ENCODE results near the gene CRABP1.
A peak's percentile ranks its signal among the peaks of the same experiment; 100 is the strongest.

CRABP1 gene

DNA sequence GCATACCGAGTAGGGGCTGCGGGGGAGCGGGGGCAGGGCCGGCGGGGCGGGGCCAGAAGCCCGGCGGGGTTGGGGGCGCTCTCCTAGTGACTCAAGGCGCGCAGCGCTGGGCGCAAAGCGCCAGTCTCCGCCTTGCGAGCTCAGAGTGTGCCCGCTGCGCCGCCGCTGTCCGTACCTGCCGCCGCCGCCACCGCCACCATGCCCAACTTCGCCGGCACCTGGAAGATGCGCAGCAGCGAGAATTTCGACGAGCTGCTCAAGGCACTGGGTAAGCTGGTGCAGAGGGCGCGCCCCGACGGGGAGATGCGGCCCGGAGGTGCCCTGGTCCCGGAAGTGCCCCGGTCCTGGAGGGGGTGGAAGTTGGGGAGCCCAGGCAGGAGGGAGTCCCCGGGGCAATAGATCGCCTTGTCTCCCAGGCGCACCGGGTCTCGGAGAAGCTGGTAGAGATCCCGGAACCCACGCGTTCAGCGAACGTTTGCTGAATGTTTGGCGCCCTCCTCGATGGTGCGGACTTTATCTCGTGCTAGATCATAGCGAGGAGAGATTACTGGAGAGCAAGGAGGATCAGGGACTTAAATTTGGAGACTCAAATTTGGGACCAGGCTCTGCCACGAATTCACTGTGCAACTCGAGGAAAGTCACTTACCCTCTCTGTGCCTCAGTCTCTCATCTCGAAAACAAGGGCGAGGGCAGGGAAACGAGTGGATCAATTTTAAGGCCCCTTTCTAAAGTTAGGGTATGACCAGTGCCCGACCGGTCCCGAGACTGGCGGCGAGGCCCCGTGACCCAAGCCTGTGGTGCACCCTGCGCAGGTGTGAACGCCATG is at the start of gene CRABP1:
TSS of gene CRABP1 (plus strand) at position 123 of the 826 bp plus-strand sequence. CDS start at position 199, 76 bp downstream.
- Histone ChIP-seq H3K4me1 (ENCODE audit: control insufficient read depth, insufficient read depth, low read length) (peaks cover 3% of the 10 kb centered on the region), H3K9ac (ENCODE audit: low read length) (no peak within 1 kb of the TSS), H3K36me3 (ENCODE audit: control insufficient read depth, insufficient read depth, low read length, severe bottlenecking) (no peaks in the 10 kb centered on the region), H3K9me3 (ENCODE audit: control insufficient read depth, low read length) (peaks cover 3% of the 10 kb centered on the region), H3K4me3 (ENCODE audit: low read length) (no peak within 1 kb of the TSS), H3K27me3 (replicated peaks; ENCODE audit: control insufficient read depth, insufficient read depth, low read length) (peaks cover 78% of the 10 kb centered on the region)
- peak; percentile 25 for DNase-seq (ENCODE audit: low read depth)

DNA sequence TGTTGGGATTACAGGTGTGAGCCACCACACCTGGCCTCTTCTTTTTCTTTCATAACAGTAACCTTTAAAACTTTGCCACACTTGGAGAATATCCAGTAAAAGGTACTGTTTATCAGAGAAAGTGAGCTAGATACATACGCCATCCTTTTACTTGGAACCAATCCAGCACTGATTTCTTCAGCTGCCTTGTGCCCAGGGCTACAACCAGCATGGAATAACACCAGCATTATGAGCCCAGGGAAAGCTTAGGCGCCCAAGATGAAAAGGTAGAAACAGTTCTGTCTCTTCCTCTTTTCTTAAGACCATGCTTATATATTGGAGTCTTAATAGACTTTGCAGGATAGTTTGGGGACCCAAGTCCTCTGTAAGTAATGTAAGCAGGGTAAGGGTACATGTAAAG is 49.1 kb upstream of the CRABP1 start:
- no peak overlapping the region for H3K9ac ChIP-seq (ENCODE audit: low read length)
- H3K36me3 ChIP-seq (ENCODE audit: control insufficient read depth, insufficient read depth, low read length, severe bottlenecking), result peaks cover 90% of the 10 kb centered on the region
- H3K9me3 ChIP-seq (ENCODE audit: control insufficient read depth, low read length), result no peaks in the 10 kb centered on the region
- H3K4me1 ChIP-seq (ENCODE audit: control insufficient read depth, insufficient read depth, low read length), result no peaks in the 10 kb centered on the region
- no peaks in the 10 kb centered on the region for H3K27me3 ChIP-seq (replicated peaks; ENCODE audit: control insufficient read depth, insufficient read depth, low read length)
- no peak overlapping the region for H3K4me3 ChIP-seq (ENCODE audit: low read length)
- no peak for DNase-seq (ENCODE audit: low read depth)

DNA sequence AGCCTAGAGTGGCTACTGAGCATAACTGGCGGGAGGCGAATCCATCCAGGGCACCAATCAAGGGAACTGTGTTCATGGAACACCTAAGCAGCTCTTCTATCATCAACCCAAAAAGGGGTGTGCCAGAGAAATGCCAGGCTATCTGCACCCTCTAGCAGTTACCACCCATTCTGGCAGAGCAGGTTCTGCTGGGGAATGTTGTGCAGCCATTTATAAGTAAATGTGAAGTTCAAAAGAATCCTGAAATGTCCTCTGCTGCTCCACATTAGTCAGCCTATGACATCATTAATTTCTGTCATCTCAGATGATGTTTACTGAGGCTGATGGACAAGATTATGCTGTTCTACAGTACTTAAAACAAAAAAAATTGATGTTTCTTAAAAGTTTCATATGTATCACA is 48.5 kb upstream of the CRABP1 start:
- no peak for DNase-seq (ENCODE audit: low read depth)
- Histone ChIP-seq H3K4me3 (ENCODE audit: low read length) (no peak overlapping the region), H3K27me3 (replicated peaks; ENCODE audit: control insufficient read depth, insufficient read depth, low read length) (no peaks in the 10 kb centered on the region), H3K9ac (ENCODE audit: low read length) (no peak overlapping the region), H3K36me3 (ENCODE audit: control insufficient read depth, insufficient read depth, low read length, severe bottlenecking) (peaks cover 83% of the 10 kb centered on the region), H3K9me3 (ENCODE audit: control insufficient read depth, low read length) (no peaks in the 10 kb centered on the region), H3K4me1 (ENCODE audit: control insufficient read depth, insufficient read depth, low read length) (no peaks in the 10 kb centered on the region)

DNA sequence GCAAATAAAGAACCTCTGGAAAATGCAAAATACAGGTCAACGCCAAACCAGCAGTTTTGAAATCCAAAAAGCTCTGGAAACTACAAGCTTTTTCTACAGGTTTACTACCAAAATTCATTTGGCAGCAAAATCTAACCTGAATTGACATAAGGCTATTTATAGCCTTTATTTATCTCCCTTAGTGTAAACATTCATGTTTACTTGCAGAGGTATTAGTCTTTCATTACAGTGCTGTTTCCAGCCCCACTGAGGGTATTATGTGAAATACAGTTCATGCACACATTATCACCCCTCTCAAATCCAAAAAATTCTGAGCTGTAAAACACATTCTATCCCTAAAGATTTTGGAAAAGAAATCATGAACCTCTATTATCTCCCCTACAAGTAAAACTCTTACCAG is 47.9 kb upstream of the CRABP1 start:
- Histone ChIP-seq H3K9me3 (ENCODE audit: control insufficient read depth, low read length) (no peaks in the 10 kb centered on the region), H3K4me3 (ENCODE audit: low read length) (no peak overlapping the region), H3K4me1 (ENCODE audit: control insufficient read depth, insufficient read depth, low read length) (no peaks in the 10 kb centered on the region), H3K36me3 (ENCODE audit: control insufficient read depth, insufficient read depth, low read length, severe bottlenecking) (peaks cover 78% of the 10 kb centered on the region), H3K27me3 (replicated peaks; ENCODE audit: control insufficient read depth, insufficient read depth, low read length) (no peaks in the 10 kb centered on the region), H3K9ac (ENCODE audit: low read length) (no peak overlapping the region)
- no peak for DNase-seq (ENCODE audit: low read depth)

DNA sequence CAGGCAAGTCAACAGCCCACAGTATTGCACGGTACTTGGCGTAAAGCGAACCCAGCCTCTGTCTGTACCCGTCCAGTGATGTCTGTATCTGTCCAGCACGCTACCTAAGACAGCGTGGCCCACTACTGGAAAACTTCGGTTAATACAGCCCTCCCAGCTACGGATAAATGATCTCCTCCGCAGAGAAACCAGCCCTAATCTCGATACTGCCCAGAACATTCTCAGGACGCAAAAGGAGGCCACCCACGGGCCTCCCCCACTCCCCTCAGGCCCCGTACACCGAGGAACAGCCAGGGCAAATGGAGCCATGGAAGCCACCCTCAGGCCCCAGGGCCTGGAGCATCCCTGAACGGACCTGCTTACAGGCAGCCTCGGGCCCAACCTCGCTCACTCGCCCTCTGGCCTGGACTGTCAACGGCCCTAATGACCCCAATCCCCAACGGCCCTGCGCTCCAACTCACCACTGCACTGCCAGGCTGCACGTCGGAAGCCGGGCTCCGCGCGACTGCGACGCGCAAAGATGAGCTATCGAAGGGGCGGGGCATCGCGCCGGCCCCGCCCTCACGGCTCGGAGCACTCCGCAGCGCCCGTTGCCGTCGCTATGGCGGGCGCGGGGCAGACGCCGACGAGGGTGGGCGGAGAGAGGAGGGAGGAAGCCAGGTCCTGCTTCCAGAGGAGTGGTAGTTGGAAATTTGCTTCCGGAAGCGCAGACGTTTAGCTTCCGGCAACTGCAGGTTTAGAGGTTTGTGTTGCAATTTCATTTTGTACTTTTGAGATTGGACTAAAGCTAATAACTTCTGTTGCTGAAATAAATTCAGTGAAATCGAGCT is 40.8 kb upstream of the CRABP1 start, which contains the start of gene SKIC8:
TSS of gene SKIC8 (minus strand) at position 509 of the 830 bp plus-strand sequence. CDS start 3,923 bp downstream, outside the sequence.
- Histone ChIP-seq H3K27me3 (replicated peaks; ENCODE audit: control insufficient read depth, insufficient read depth, low read length) (no peaks in the 10 kb centered on the region), H3K9ac (ENCODE audit: low read length) (peak within 1 kb of the TSS; percentile 91), H3K4me1 (ENCODE audit: control insufficient read depth, insufficient read depth, low read length) (peaks cover 54% of the 10 kb centered on the region), H3K4me3 (ENCODE audit: low read length) (peak within 1 kb of the TSS; percentile 90), H3K36me3 (ENCODE audit: control insufficient read depth, insufficient read depth, low read length, severe bottlenecking) (peaks cover 12% of the 10 kb centered on the region), H3K9me3 (ENCODE audit: control insufficient read depth, low read length) (no peaks in the 10 kb centered on the region)
- DNase-seq (ENCODE audit: low read depth), result peak; percentile 97

DNA sequence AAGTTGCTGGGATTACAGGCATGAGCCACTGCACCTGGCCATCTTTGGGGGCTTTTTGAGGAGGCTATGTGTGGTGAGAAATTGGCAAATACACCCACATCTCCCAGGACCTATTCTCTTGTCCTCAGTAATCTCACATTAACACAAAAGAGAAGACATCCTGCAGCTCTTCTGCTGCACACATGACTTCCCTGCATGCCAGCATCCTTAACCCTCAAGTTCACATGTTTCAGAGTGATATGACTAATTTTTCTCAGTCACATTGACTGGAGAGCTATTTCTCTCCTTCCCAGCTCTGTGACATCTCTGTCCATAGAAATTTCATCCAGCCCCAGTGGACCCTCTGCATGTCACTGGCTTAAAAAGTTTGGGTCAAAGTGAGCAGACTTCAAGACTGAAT is 38.8 kb upstream of the CRABP1 start:
- no peaks in the 10 kb centered on the region for H3K9me3 ChIP-seq (ENCODE audit: control insufficient read depth, low read length)
- H3K9ac ChIP-seq (ENCODE audit: low read length), result peak overlapping the region; percentile 66
- H3K4me1 ChIP-seq (ENCODE audit: control insufficient read depth, insufficient read depth, low read length), result peaks cover 74% of the 10 kb centered on the region
- no peaks in the 10 kb centered on the region for H3K36me3 ChIP-seq (ENCODE audit: control insufficient read depth, insufficient read depth, low read length, severe bottlenecking)
- no peak for DNase-seq (ENCODE audit: low read depth)
- H3K4me3 ChIP-seq (ENCODE audit: low read length), result peak overlapping the region; percentile 44
- H3K27me3 ChIP-seq (replicated peaks; ENCODE audit: control insufficient read depth, insufficient read depth, low read length), result no peaks in the 10 kb centered on the region

DNA sequence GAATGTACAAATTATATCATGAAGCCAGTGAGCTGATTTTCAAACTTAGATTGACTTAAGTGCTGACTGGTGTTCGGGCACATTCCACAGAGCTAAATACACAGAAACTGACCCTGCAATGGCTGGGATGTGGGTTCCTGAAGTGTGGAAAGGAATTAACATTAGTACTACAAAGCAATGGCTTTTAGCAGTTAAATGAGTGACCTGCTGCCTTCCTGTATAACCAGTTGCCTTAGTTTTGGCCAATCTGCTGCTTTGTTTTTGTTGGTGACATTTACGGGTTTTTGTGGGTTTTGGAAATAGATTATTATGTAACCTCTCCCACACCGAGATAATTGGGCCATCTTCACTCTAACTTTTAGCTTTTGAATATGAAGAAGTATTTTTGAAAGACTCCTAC is 38.3 kb upstream of the CRABP1 start:
- peak overlapping the region; percentile 44 for H3K4me3 ChIP-seq (ENCODE audit: low read length)
- no peaks in the 10 kb centered on the region for H3K9me3 ChIP-seq (ENCODE audit: control insufficient read depth, low read length)
- DNase-seq (ENCODE audit: low read depth), result no peak
- peak overlapping the region; percentile 66 for H3K9ac ChIP-seq (ENCODE audit: low read length)
- no peaks in the 10 kb centered on the region for H3K27me3 ChIP-seq (replicated peaks; ENCODE audit: control insufficient read depth, insufficient read depth, low read length)
- peaks cover 79% of the 10 kb centered on the region for H3K4me1 ChIP-seq (ENCODE audit: control insufficient read depth, insufficient read depth, low read length)
- H3K36me3 ChIP-seq (ENCODE audit: control insufficient read depth, insufficient read depth, low read length, severe bottlenecking), result no peaks in the 10 kb centered on the region

DNA sequence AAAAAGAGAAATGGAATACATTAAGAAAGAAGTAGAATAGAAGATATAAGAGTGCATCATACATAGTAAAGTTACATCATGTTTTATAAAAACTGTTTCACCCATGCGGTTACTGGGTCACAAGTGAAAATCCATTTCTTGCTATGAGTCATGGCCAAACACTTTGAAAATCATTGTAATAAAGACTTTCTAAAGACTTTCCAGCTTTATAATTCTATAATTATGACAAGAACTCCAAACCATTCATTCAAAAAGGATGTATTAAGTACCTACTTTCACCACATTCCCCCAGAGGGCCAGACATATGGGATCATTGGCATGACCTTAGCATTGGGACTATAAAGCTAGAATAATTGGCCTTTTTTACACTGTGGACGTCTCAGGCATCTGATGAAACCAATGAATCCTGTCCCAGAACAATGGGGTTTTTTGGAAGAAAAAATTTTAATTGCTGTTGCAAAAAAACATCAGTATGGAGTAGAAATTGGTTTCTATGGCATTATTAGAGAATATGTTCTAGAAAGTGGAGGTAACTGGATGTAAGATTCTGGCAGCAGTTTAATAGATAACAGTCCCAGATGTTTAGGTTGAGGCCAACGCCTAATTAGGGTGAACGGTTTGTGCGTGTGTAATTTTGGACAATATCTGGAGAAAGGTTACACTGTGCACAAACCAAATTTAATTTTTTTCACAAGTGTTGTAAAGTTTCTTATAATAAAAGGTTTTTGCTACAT is 37.4 kb upstream of the CRABP1 start:
- DNase-seq (ENCODE audit: low read depth), result peak; percentile 79
- peaks cover 84% of the 10 kb centered on the region for H3K4me1 ChIP-seq (ENCODE audit: control insufficient read depth, insufficient read depth, low read length)
- no peaks in the 10 kb centered on the region for H3K36me3 ChIP-seq (ENCODE audit: control insufficient read depth, insufficient read depth, low read length, severe bottlenecking)
- peak overlapping the region; percentile 51 for H3K4me3 ChIP-seq (ENCODE audit: low read length)
- H3K9ac ChIP-seq (ENCODE audit: low read length), result peak overlapping the region; percentile 66
- no peaks in the 10 kb centered on the region for H3K27me3 ChIP-seq (replicated peaks; ENCODE audit: control insufficient read depth, insufficient read depth, low read length)
- no peaks in the 10 kb centered on the region for H3K9me3 ChIP-seq (ENCODE audit: control insufficient read depth, low read length)

DNA sequence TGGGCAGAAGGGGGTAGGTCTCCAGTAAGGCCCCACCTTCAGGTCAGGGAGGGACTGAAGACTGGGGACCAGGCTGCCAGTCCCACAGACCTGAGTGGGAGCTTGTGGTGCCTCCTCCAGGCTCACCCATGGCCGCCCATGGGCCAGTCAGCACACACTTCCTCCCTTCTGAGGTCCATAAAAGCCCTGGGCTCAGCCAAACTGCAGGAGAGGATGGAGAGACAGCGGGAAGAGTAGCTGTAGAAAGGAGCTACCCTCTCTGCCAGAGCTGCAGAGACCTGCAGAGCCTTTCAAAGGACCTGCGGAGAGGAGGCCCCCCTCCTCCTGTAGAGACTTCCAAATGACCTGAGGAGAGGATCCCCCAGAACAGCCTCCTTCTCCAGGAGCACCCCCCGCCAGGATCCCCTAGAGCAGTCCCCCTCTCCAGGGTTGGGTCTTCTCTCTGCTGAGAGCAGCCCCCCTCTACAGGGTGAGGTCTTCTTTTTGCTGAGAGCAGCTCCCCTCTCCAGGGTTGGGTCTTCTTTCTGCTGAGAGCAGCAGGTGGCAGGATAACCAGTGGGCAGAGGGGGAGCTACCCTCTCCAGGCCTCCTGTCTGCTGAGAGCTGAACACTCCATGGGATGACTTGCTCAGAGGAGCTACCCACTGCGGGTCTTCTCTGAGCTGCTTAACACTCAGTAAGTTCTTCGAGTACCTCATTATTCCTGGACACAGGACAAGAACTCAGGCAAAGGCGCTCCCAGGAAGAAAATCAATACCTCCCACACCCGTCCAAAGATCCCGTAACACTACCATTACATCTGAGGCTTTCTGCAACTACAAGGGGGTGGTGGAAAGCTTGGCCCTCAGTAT is 35.7 kb upstream of the CRABP1 start:
- H3K4me1 ChIP-seq (ENCODE audit: control insufficient read depth, insufficient read depth, low read length), result peaks cover 77% of the 10 kb centered on the region
- peaks cover 3% of the 10 kb centered on the region for H3K27me3 ChIP-seq (replicated peaks; ENCODE audit: control insufficient read depth, insufficient read depth, low read length)
- no peak for DNase-seq (ENCODE audit: low read depth)
- no peak overlapping the region for H3K4me3 ChIP-seq (ENCODE audit: low read length)
- H3K36me3 ChIP-seq (ENCODE audit: control insufficient read depth, insufficient read depth, low read length, severe bottlenecking), result no peaks in the 10 kb centered on the region
- H3K9me3 ChIP-seq (ENCODE audit: control insufficient read depth, low read length), result no peaks in the 10 kb centered on the region
- H3K9ac ChIP-seq (ENCODE audit: low read length), result no peak overlapping the region

DNA sequence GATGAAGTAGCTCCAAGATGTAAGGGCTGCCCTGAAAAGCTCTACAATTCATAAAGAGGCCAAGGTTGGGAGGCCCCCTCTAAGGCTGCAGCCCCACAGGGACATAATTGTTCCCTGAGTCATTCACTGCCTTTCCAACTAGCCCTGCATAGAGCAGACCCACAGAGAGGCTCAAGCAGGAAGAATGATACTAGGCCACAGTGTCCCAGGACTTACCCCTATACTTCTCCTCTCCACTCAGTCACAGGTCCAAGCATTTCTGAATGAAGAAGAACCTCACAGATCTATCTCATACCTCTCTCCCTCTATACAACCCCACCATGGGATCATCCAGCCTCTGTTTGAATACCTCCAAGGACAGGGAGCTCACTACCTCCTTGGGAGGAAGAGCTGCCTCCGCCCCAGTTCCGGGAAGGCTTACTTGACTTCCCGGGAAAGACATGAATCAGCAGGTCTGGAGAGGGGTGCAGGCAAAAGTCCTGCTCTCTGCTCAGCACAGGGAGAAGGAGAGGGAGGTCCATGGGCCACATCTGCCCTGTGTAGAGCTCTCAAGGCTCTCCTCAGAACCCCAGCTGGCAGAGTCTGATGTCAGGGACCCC is 33.9 kb upstream of the CRABP1 start:
- Histone ChIP-seq H3K27me3 (replicated peaks; ENCODE audit: control insufficient read depth, insufficient read depth, low read length) (peaks cover 3% of the 10 kb centered on the region), H3K9me3 (ENCODE audit: control insufficient read depth, low read length) (no peaks in the 10 kb centered on the region), H3K36me3 (ENCODE audit: control insufficient read depth, insufficient read depth, low read length, severe bottlenecking) (no peaks in the 10 kb centered on the region), H3K4me3 (ENCODE audit: low read length) (peak overlapping the region; percentile 67), H3K9ac (ENCODE audit: low read length) (peak overlapping the region; percentile 83), H3K4me1 (ENCODE audit: control insufficient read depth, insufficient read depth, low read length) (peaks cover 67% of the 10 kb centered on the region)
- peak; percentile 89 for DNase-seq (ENCODE audit: low read depth)
